Endothelial cell (in vitro differentiated cells): ENCODE data around the gene FBRSL1. TPM values are rescaled to one million over a fixed set of nuclear protein-coding genes. Genes with fewer than 3 reads are reported as not detected.

Source experiments
- DNase-seq: peaks from one replicate; pipeline ENCODE4 v3.0.0; 2021; ENCODE audit warnings: low spot score
- H3K27ac Mint-ChIP-seq: one replicate; pipeline ENCODE4 v1.8.0; 2021; ENCODE audit warnings: mixed read lengths, inconsistent platforms; ENCODE audit not compliant: unreplicated experiment
- H3K27me3 Mint-ChIP-seq: one replicate; pipeline ENCODE4 v1.8.0; 2021; ENCODE audit warnings: mild to moderate bottlenecking, moderate library complexity, mixed read lengths, inconsistent platforms; ENCODE audit not compliant: unreplicated experiment
- H3K36me3 Mint-ChIP-seq: one replicate; pipeline ENCODE4 v1.8.0; 2021; ENCODE audit warnings: mild to moderate bottlenecking, low read depth, mixed read lengths, inconsistent platforms; ENCODE audit not compliant: unreplicated experiment
- H3K4me1 Mint-ChIP-seq: one replicate; pipeline ENCODE4 v1.8.0; 2021; ENCODE audit warnings: mild to moderate bottlenecking, mixed read lengths, inconsistent platforms; ENCODE audit not compliant: unreplicated experiment
- H3K4me3 Mint-ChIP-seq: one replicate; pipeline ENCODE4 v1.8.0; 2021; ENCODE audit warnings: mild to moderate bottlenecking, mixed read lengths, inconsistent platforms; ENCODE audit not compliant: unreplicated experiment
- H3K9me3 Mint-ChIP-seq: one replicate; pipeline ENCODE4 v1.8.0; 2021; ENCODE audit warnings: mixed read lengths, inconsistent platforms; ENCODE audit not compliant: unreplicated experiment
- CTCF ChIP-seq: fragments of 200-600 bp; sonication (generic); IDR thresholded peaks from one replicate; pipeline ENCODE4 v1.5.0; 2021; ENCODE audit warnings: antibody characterized with exemption; ENCODE audit not compliant: unreplicated experiment
- total RNA-seq: library from RNA; stranded (reverse); fragmentation: NEBNext Ultra II Directional; extraction: Animal tissue kit (Norgen Biotek cat#: 25700); gene quantifications from one replicate; pipeline ENCODE4 v1.2.1, GENCODE V29; 2021; ENCODE audit not compliant: unreplicated experiment

The FBRSL1 gene
- total RNA-seq, 1 donor from 2014 or later, result 38.4 TPM

GRCh38 chr12:132521200-132521580 lies 31.2 kb downstream of the FBRSL1 start:
- no peak overlapping the region for H3K4me3 Mint-ChIP-seq
- H3K4me1 Mint-ChIP-seq, result no peaks in the 10 kb centered on the region
- no peak overlapping the region for H3K27ac Mint-ChIP-seq
- TF ChIP-seq CTCF, result no peak
- peaks cover 18% of the 10 kb centered on the region for H3K27me3 Mint-ChIP-seq
- no peak for DNase-seq
- H3K36me3 Mint-ChIP-seq, result peaks cover 16% of the 10 kb centered on the region
- peaks cover 12% of the 10 kb centered on the region for H3K9me3 Mint-ChIP-seq

- Mint-ChIP-seq H3K36me3 (peaks cover 16% of the 10 kb centered on the region), H3K27me3 (peaks cover 15% of the 10 kb centered on the region), H3K9me3 (peaks cover 12% of the 10 kb centered on the region), H3K4me3 (no peak overlapping the region), H3K27ac (no peak overlapping the region), H3K4me1 (no peaks in the 10 kb centered on the region)
- DNase-seq, result no peak
- TF ChIP-seq CTCF, result no peak
Observed at GRCh38 chr12:132521712-132522292, 31.9 kb downstream of the FBRSL1 start.

- Mint-ChIP-seq H3K27me3 (peaks cover 12% of the 10 kb centered on the region), H3K9me3 (peaks cover 12% of the 10 kb centered on the region), H3K4me1 (no peaks in the 10 kb centered on the region), H3K27ac (no peak overlapping the region), H3K36me3 (peaks cover 16% of the 10 kb centered on the region), H3K4me3 (no peak overlapping the region)
- no peak for DNase-seq
- TF ChIP-seq CTCF, result no peak
Observed at GRCh38 chr12:132522592-132523380, 32.8 kb downstream of the FBRSL1 start.

- Mint-ChIP-seq H3K27ac (no peak overlapping the region), H3K27me3 (peaks cover 5% of the 10 kb centered on the region), H3K4me1 (no peaks in the 10 kb centered on the region), H3K36me3 (peaks cover 8% of the 10 kb centered on the region), H3K4me3 (no peak overlapping the region), H3K9me3 (peaks cover 4% of the 10 kb centered on the region)
- TF ChIP-seq CTCF, result peak; percentile 92
- peak; percentile 80 for DNase-seq
Observed at GRCh38 chr12:132523576-132524331, 33.8 kb downstream of the FBRSL1 start.
